ENCODE measurements around the gene SNRNP70.
"Not testable (repeated sequence)": the region's sequence is repeated elsewhere in the genome, so short reads cannot be mapped to it uniquely, and the experiment has no call there.

Gene SNRNP70

GRCh38 chr19:49118565-49119410, 33.5 kb downstream of the SNRNP70 start, which contains the start of gene C19orf73:
Gene C19orf73 (minus strand): TSS chr19:49119143. CDS start chr19:49119022, 121 bp downstream.
- H3K27ac Mint-ChIP-seq: peak within 1 kb of the TSS; percentile 77
- peaks cover 53% of the 10 kb centered on the region for H3K27me3 Mint-ChIP-seq (ENCODE audit: low read depth, poor library complexity)
- H3K9me3 Mint-ChIP-seq: no peaks in the 10 kb centered on the region
- peaks cover 34% of the 10 kb centered on the region for H3K4me1 Mint-ChIP-seq
- TF ChIP-seq, protein P1, sequence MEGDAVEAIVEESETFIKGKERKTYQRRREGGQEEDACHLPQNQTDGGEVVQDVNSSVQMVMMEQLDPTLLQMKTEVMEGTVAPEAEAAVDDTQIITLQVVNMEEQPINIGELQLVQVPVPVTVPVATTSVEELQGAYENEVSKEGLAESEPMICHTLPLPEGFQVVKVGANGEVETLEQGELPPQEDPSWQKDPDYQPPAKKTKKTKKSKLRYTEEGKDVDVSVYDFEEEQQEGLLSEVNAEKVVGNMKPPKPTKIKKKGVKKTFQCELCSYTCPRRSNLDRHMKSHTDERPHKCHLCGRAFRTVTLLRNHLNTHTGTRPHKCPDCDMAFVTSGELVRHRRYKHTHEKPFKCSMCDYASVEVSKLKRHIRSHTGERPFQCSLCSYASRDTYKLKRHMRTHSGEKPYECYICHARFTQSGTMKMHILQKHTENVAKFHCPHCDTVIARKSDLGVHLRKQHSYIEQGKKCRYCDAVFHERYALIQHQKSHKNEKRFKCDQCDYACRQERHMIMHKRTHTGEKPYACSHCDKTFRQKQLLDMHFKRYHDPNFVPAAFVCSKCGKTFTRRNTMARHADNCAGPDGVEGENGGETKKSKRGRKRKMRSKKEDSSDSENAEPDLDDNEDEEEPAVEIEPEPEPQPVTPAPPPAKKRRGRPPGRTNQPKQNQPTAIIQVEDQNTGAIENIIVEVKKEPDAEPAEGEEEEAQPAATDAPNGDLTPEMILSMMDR (IDR thresholded peaks at IDR 0.05): no peak
- peak; percentile 96 for DNase-seq
- H3K36me3 Mint-ChIP-seq (ENCODE audit: low read depth): no peaks in the 10 kb centered on the region
- H3K4me3 Mint-ChIP-seq: peak within 1 kb of the TSS; percentile 77

GRCh38 chr19:49119411-49120324, 34.4 kb downstream of the SNRNP70 start, which contains the start of gene PPFIA3:
Gene PPFIA3 (plus strand): TSS chr19:49119544. CDS start chr19:49127874, 8,330 bp downstream.
- no peaks in the 10 kb centered on the region for H3K9me3 Mint-ChIP-seq

GRCh38 chr19:49120325-49120683, 35.1 kb downstream of the SNRNP70 start:
- peak overlapping the region; percentile 51 for H3K4me3 Mint-ChIP-seq
- no peaks in the 10 kb centered on the region for H3K36me3 Mint-ChIP-seq (ENCODE audit: low read depth)
- no peak for DNase-seq
- H3K27me3 Mint-ChIP-seq (ENCODE audit: low read depth, poor library complexity): peaks cover 56% of the 10 kb centered on the region
- no peak overlapping the region for H3K27ac Mint-ChIP-seq
- TF ChIP-seq, protein P1 (IDR thresholded peaks at IDR 0.05): no peak
- peaks cover 32% of the 10 kb centered on the region for H3K4me1 Mint-ChIP-seq
- H3K9me3 Mint-ChIP-seq: no peaks in the 10 kb centered on the region

More at GRCh38 chr19:49119411-49120324, 34.4 kb downstream of the SNRNP70 start, which contains the start of gene PPFIA3:
- Mint-ChIP-seq H3K36me3 (ENCODE audit: low read depth) (no peaks in the 10 kb centered on the region), H3K27ac (peak within 1 kb of the TSS; percentile 77), H3K4me1 (peaks cover 31% of the 10 kb centered on the region), H3K27me3 (ENCODE audit: low read depth, poor library complexity) (peaks cover 53% of the 10 kb centered on the region), H3K4me3 (peak within 1 kb of the TSS; percentile 77)
- TF ChIP-seq, protein P1 (IDR thresholded peaks at IDR 0.05): no peak
- DNase-seq: peak; percentile 85

- H3K27me3 Mint-ChIP-seq (ENCODE audit: low read depth, poor library complexity): peaks cover 59% of the 10 kb centered on the region
- H3K9me3 Mint-ChIP-seq: no peaks in the 10 kb centered on the region
- H3K4me1 Mint-ChIP-seq: peaks cover 29% of the 10 kb centered on the region
- peak overlapping the region; percentile 51 for H3K4me3 Mint-ChIP-seq
- TF ChIP-seq, protein P1 (IDR thresholded peaks at IDR 0.05): no peak
- DNase-seq: no peak
- H3K36me3 Mint-ChIP-seq (ENCODE audit: low read depth): no peaks in the 10 kb centered on the region
- no peak overlapping the region for H3K27ac Mint-ChIP-seq
These were observed 35.6 kb downstream of the SNRNP70 start for GRCh38 chr19:49120868-49121267.

DNA sequence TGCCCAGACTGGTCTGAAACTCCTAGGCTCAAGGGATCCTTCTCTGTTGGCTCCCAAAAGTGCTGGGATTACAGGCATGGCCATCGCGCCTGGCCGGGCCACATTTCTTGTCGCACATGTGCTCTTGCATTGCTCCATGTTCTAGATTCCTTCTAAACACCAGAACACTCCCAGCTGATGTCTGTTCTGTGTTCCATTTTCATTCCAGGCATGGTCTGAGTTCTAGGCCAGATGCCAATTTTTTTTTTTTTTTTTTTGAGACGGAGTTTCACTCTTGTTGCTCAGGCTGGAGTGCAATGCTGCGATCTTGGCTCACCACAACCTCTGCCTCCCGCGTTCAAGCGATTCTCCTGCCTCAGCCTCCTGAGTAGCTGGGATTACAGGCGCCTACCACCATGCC, 36.6 kb downstream of the SNRNP70 start:
- H3K4me1 Mint-ChIP-seq: peaks cover 21% of the 10 kb centered on the region
- peaks cover 65% of the 10 kb centered on the region for H3K27me3 Mint-ChIP-seq (ENCODE audit: low read depth, poor library complexity)
- not testable (repeated sequence) for H3K27ac Mint-ChIP-seq; H3K9me3 Mint-ChIP-seq; H3K4me3 Mint-ChIP-seq; H3K36me3 Mint-ChIP-seq (ENCODE audit: low read depth); DNase-seq

DNA sequence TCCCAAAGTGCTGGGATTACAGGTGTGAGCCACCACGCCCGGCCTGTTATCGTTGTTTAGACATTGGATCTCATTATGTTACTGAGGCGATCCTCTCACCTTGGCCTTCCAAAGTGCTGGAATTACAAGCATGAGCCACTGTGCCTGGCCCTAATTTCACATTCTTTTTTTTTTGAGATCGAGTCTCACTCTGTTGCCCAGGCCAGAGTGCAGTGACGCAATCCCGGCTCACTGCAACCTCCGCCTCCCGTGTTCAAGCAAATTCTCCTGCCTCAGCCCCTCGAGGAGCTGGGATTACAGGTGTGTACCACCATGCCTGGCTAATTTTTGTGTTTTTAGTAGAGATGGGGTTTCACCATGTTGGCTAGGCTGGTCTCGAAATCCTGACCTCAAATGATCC, 38.0 kb downstream of the SNRNP70 start:
- not testable (repeated sequence) for DNase-seq; H3K27ac Mint-ChIP-seq; H3K36me3 Mint-ChIP-seq (ENCODE audit: low read depth); H3K9me3 Mint-ChIP-seq; H3K4me3 Mint-ChIP-seq
- Mint-ChIP-seq H3K4me1 (peaks cover 11% of the 10 kb centered on the region), H3K27me3 (ENCODE audit: low read depth, poor library complexity) (peaks cover 64% of the 10 kb centered on the region)
